ENCODE data around the gene PDLIM5.

The PDLIM5 gene

DNA sequence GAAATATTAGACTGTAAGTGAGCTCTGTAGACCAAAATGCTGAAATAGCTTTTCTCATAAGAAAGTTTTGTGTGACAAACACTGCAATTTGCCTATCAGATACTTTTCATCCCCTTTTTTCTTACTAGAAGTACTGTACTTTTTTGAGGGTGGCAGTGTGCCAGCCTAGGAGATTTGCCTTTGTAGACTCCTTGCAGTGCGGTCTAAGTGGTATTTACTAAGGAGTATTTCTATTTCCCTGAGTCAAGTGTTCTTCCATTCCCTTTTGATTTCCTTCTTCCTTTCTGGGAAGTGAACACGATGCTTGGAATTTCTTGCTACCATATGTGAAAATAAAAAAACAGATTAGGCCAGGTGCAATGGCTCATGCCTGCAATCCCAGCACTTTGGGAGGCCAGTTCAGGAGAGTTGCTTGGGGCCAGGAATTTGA, 34.6 kb downstream of the PDLIM5 start:
- TF ChIP-seq SIN3A (IDR thresholded peaks at IDR 0.05; ENCODE audit: borderline replicate concordance, insufficient read depth, low read length) (no peak), POLR2AphosphoS5 (IDR thresholded peaks at IDR 0.05; ENCODE audit: low read depth, low read length) (no peak), TAF1 (IDR thresholded peaks at IDR 0.05; ENCODE audit: borderline replicate concordance, insufficient read depth, low read length) (no peak), FOXP2 (optimal IDR thresholded peaks at IDR 0.05; ENCODE audit: borderline replicate concordance, extremely low read depth, extremely low read length, insufficient read depth) (no peak)
- TF ChIP-seq, protein P1, sequence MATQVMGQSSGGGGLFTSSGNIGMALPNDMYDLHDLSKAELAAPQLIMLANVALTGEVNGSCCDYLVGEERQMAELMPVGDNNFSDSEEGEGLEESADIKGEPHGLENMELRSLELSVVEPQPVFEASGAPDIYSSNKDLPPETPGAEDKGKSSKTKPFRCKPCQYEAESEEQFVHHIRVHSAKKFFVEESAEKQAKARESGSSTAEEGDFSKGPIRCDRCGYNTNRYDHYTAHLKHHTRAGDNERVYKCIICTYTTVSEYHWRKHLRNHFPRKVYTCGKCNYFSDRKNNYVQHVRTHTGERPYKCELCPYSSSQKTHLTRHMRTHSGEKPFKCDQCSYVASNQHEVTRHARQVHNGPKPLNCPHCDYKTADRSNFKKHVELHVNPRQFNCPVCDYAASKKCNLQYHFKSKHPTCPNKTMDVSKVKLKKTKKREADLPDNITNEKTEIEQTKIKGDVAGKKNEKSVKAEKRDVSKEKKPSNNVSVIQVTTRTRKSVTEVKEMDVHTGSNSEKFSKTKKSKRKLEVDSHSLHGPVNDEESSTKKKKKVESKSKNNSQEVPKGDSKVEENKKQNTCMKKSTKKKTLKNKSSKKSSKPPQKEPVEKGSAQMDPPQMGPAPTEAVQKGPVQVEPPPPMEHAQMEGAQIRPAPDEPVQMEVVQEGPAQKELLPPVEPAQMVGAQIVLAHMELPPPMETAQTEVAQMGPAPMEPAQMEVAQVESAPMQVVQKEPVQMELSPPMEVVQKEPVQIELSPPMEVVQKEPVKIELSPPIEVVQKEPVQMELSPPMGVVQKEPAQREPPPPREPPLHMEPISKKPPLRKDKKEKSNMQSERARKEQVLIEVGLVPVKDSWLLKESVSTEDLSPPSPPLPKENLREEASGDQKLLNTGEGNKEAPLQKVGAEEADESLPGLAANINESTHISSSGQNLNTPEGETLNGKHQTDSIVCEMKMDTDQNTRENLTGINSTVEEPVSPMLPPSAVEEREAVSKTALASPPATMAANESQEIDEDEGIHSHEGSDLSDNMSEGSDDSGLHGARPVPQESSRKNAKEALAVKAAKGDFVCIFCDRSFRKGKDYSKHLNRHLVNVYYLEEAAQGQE (IDR thresholded peaks at IDR 0.05; ENCODE audit: insufficient read depth in 1 of 2, low read depth in 2 of 2, low read length in 2 of 2), result no peak

DNA sequence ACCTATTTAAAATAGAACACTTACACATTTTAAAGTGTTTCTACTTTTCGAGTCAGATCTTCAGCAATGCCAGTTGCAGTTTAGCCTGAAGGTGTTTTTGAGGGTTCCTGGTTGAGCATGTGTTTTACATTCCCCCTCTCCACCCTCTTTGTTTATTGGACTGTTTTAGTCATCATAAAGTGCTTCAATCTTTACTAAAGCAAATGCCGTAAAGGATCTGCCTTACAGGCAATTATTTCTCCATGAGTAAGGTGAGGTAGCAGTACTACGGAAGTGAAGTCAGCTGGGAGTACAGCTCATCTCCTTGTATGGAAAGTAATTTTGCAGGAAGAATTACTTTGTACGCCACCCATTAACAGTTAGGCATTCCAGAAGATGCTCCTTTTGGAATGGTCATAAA, 36.9 kb downstream of the PDLIM5 start:
- TF ChIP-seq TAF1 (IDR thresholded peaks at IDR 0.05; ENCODE audit: borderline replicate concordance, insufficient read depth, low read length) (no peak), FOXP2 (optimal IDR thresholded peaks at IDR 0.05; ENCODE audit: borderline replicate concordance, extremely low read depth, extremely low read length, insufficient read depth) (no peak), POLR2AphosphoS5 (IDR thresholded peaks at IDR 0.05; ENCODE audit: low read depth, low read length) (no peak), SIN3A (IDR thresholded peaks at IDR 0.05; ENCODE audit: borderline replicate concordance, insufficient read depth, low read length) (no peak)
- TF ChIP-seq, protein P1 (IDR thresholded peaks at IDR 0.05; ENCODE audit: insufficient read depth in 1 of 2, low read depth in 2 of 2, low read length in 2 of 2), result no peak

DNA sequence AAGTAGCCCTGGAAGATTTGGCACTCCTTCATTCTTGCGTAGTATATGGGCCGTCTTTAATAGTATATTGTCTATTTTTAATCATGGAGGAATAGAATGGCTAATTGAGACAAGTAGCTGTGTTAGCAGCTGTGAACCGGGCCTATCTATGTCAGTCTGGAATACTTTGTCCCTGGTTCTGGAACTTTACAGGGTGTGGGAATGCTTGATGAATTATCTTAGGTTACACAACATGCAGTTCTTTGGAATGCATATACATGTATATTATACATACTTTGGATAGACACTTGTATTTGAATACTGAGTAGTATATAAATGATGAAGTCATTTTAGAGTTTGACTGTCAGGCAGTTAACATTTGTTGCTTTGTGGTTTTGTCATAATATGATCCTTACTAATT, 37.4 kb downstream of the PDLIM5 start:
- TF ChIP-seq SIN3A (IDR thresholded peaks at IDR 0.05; ENCODE audit: borderline replicate concordance, insufficient read depth, low read length), result no peak
- TF ChIP-seq POLR2AphosphoS5 (IDR thresholded peaks at IDR 0.05; ENCODE audit: low read depth, low read length), result no peak
- TF ChIP-seq, protein P1 (IDR thresholded peaks at IDR 0.05; ENCODE audit: insufficient read depth in 1 of 2, low read depth in 2 of 2, low read length in 2 of 2), result no peak
- TF ChIP-seq TAF1 (IDR thresholded peaks at IDR 0.05; ENCODE audit: borderline replicate concordance, insufficient read depth, low read length), result no peak
- TF ChIP-seq FOXP2 (optimal IDR thresholded peaks at IDR 0.05; ENCODE audit: borderline replicate concordance, extremely low read depth, extremely low read length, insufficient read depth), result no peak

DNA sequence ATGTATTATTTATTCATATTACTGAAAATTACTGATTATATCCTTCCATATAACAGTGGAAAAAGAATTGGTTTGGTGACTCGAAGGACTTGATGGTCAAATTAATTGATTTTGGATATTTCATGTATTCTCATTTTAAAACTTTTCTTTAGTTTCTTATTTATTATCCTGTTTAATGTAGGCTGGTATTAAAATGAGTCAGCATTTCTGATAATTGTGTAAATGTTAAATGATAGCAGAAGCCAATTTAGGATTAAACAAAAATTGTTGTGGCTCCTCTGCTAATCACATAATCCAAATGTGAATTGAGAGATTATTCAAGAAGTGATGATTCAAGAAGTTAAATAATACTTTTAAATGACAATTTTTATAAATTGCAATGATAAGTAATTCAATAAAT, 38.7 kb downstream of the PDLIM5 start:
- TF ChIP-seq, protein P1 (IDR thresholded peaks at IDR 0.05; ENCODE audit: insufficient read depth in 1 of 2, low read depth in 2 of 2, low read length in 2 of 2), result no peak
- TF ChIP-seq FOXP2 (optimal IDR thresholded peaks at IDR 0.05; ENCODE audit: borderline replicate concordance, extremely low read depth, extremely low read length, insufficient read depth) (no peak), TAF1 (IDR thresholded peaks at IDR 0.05; ENCODE audit: borderline replicate concordance, insufficient read depth, low read length) (no peak), POLR2AphosphoS5 (IDR thresholded peaks at IDR 0.05; ENCODE audit: low read depth, low read length) (no peak), SIN3A (IDR thresholded peaks at IDR 0.05; ENCODE audit: borderline replicate concordance, insufficient read depth, low read length) (no peak)

DNA sequence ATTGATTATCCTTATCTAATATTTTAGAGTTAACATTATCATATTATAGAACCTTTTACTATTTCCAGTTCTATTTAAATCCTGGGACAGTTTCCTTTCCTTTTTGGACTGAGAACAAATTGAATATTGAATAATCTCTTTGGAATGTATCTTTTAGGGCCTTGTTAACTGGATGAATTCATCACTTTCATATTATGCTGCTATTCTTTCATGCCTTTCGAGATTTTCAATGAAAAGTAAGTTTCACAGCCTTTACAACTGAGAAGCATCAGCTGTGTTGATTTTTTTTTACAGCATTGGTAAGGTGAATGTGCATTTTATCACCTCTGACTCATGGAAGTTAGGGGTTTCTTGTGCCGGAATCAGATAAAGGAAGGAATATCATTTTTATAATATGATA, 39.6 kb downstream of the PDLIM5 start:
- no peak for TF ChIP-seq SIN3A (IDR thresholded peaks at IDR 0.05; ENCODE audit: borderline replicate concordance, insufficient read depth, low read length)
- no peak for TF ChIP-seq POLR2AphosphoS5 (IDR thresholded peaks at IDR 0.05; ENCODE audit: low read depth, low read length)
- TF ChIP-seq TAF1 (IDR thresholded peaks at IDR 0.05; ENCODE audit: borderline replicate concordance, insufficient read depth, low read length), result no peak
- TF ChIP-seq, protein P1 (IDR thresholded peaks at IDR 0.05; ENCODE audit: insufficient read depth in 1 of 2, low read depth in 2 of 2, low read length in 2 of 2), result no peak
- no peak for TF ChIP-seq FOXP2 (optimal IDR thresholded peaks at IDR 0.05; ENCODE audit: borderline replicate concordance, extremely low read depth, extremely low read length, insufficient read depth)
